Gastroesophageal sphincter (tissue), 4 donors: Measurements from ENCODE around the gene RAD51B. TPM values are rescaled to one million over a fixed set of nuclear protein-coding genes. Genes with fewer than 3 reads are reported as not detected.

Source experiments
- ATAC-seq: fragments of 150-250 bp; one replicate; pipeline ENCODE4 v1.9.1; 2016; ENCODE audit warnings: mild to moderate bottlenecking, moderate library complexity
- H3K27ac ChIP-seq, 4 donors: fragments of 200-600 bp; sonication (generic) in 3 of 4; 1 replicate in 3 of 4; 2 replicates in 1 of 4; pipeline ENCODE4 v1.5.1; 2016 to 2019
- H3K27me3 ChIP-seq: fragments of 200-600 bp; sonication (generic); one replicate; pipeline ENCODE4 v1.5.1; 2019
- H3K36me3 ChIP-seq, 2 donors: fragments of 200-600 bp; sonication (generic); one replicate each; pipeline ENCODE4 v1.5.1; 2019; ENCODE audit warnings: control low read depth in 1 of 2
- H3K4me1 ChIP-seq, 3 donors: fragments of 200-600 bp; sonication (generic); 1 replicate in 2 of 3; 2 replicates in 1 of 3; pipeline ENCODE4 v1.5.1; 2016 to 2019; ENCODE audit warnings: control low read depth in 2 of 3
- H3K4me3 ChIP-seq, 2 donors: fragments of 200-600 bp; sonication (generic); one replicate each; pipeline ENCODE4 v1.5.1; 2019; ENCODE audit warnings: mild to moderate bottlenecking in 1 of 2, moderate library complexity in 1 of 2
- H3K9me3 ChIP-seq, 3 donors: fragments of 200-600 bp; sonication (generic); one replicate each; pipeline ENCODE4 v1.5.1; 2017 to 2019; ENCODE audit warnings: control low read depth in 2 of 3
- CTCF ChIP-seq, 4 experiments: fragments of 200-600 bp in 2 of 4; fragments of 450-650 bp in 2 of 4; sonication (generic) in 1 of 4; IDR thresholded peaks; one replicate each; pipeline ENCODE4 v1.5.1; 2017 to 2019; ENCODE audit warnings: antibody characterized with exemption in 4 of 4, mild to moderate bottlenecking in 2 of 4, moderate library complexity in 2 of 4
- EP300 ChIP-seq: sonication (generic); formaldehyde crosslinking; IDR thresholded peaks from one replicate; pipeline ENCODE4 v1.6.1; 2017; ENCODE audit warnings: antibody characterized with exemption, mild to moderate bottlenecking
- POLR2A ChIP-seq, 2 donors: fragments of 450-650 bp; IDR thresholded peaks; one replicate each; pipeline ENCODE4 v1.6.1; 2017; ENCODE audit warnings: antibody characterized with exemption in 2 of 2, mild to moderate bottlenecking in 2 of 2, moderate library complexity in 1 of 2
- POLR2AphosphoS5 ChIP-seq: sonication (generic); formaldehyde crosslinking; IDR thresholded peaks from one replicate; pipeline ENCODE4 v1.6.1; 2017; ENCODE audit warnings: antibody characterized with exemption
- WGBS, 2 donors: methylation state at CpG; one replicate each; pipeline ENCODE4 v1.1.5; 2018; ENCODE audit warnings: low coverage in 1 of 2; 5-methylcytosine and 5-hydroxymethylcytosine counted together
- total RNA-seq, 4 donors: library from RNA; depleted of rRNA; stranded (reverse); fragments of >200 nt; gene quantifications; one replicate each; pipeline ENCODE4 v1.1.0, GENCODE V29; 2016

Gene RAD51B
- total RNA-seq, 4 donors from 2014 or later, result 5.1 to 7.0 (median 6.0) TPM

GRCh38 chr14:68655021-68655831 lies 835.6 kb downstream of the RAD51B start:
- no peak for ATAC-seq
- Histone ChIP-seq H3K4me3 (no peak overlapping the region), H3K36me3 (no peaks in the 10 kb centered on the region), H3K4me1 (peaks cover 2 to 93% (median 30%) of the 10 kb centered on the region in 3 donors), H3K27me3 (no peaks in the 10 kb centered on the region), H3K27ac (peak overlapping the region; percentile 4 to 94 (median 90)), H3K9me3 (no peaks in the 10 kb centered on the region)
- TF ChIP-seq POLR2A (IDR thresholded peaks at IDR 0.05), result no peak
- no peak for TF ChIP-seq EP300
- no peak for TF ChIP-seq CTCF (IDR thresholded peaks at IDR 0.05)
- no peak for TF ChIP-seq POLR2AphosphoS5
- WGBS, 2 donors, result 33 to 35% methylated on average over 3 to 9 of the region's 19 CpGs

GRCh38 chr14:68655911-68656316 lies 836.3 kb downstream of the RAD51B start:
- H3K27ac ChIP-seq, result peak overlapping the region in 3 of 4 donors; percentile 22 to 91 (median 90)
- H3K36me3 ChIP-seq, result no peaks in the 10 kb centered on the region
- H3K4me1 ChIP-seq, result peaks cover 2 to 93% (median 30%) of the 10 kb centered on the region in 3 donors
- no peaks in the 10 kb centered on the region for H3K9me3 ChIP-seq
- TF ChIP-seq POLR2AphosphoS5, result no peak
- peak in 2 of 4 experiments; percentile 22 to 52 for TF ChIP-seq CTCF (IDR thresholded peaks at IDR 0.05)
- TF ChIP-seq EP300, result no peak
- no peak for TF ChIP-seq POLR2A (IDR thresholded peaks at IDR 0.05)
- WGBS, 2 donors, result no CpG with 5 or more reads among the region's 1 CpG
- H3K27me3 ChIP-seq, result no peaks in the 10 kb centered on the region
- ATAC-seq, result no peak
- no peak overlapping the region for H3K4me3 ChIP-seq

GRCh38 chr14:68656452-68656851 lies 836.9 kb downstream of the RAD51B start:
- no peak overlapping the region for H3K4me3 ChIP-seq
- H3K36me3 ChIP-seq, result no peaks in the 10 kb centered on the region
- H3K9me3 ChIP-seq, result no peaks in the 10 kb centered on the region
- H3K27ac ChIP-seq, result peak overlapping the region in 3 of 4 donors; percentile 33 to 91 (median 90)
- ATAC-seq, result no peak
- WGBS, 2 donors, result 72% methylated on average over 4 of the region's 8 CpGs; no CpG with 5 or more reads in 1 of the 2 donors
- peaks cover 2 to 93% (median 30%) of the 10 kb centered on the region in 3 donors for H3K4me1 ChIP-seq
- H3K27me3 ChIP-seq, result no peaks in the 10 kb centered on the region
- TF ChIP-seq EP300 (no peak), CTCF (IDR thresholded peaks at IDR 0.05) (no peak), POLR2A (IDR thresholded peaks at IDR 0.05) (no peak), POLR2AphosphoS5 (no peak)

GRCh38 chr14:68657300-68658028 lies 837.9 kb downstream of the RAD51B start:
- Histone ChIP-seq H3K27me3 (no peaks in the 10 kb centered on the region), H3K36me3 (no peaks in the 10 kb centered on the region), H3K27ac (peak overlapping the region in 3 of 4 donors; percentile 86 to 91 (median 90)), H3K4me1 (peaks cover 2 to 93% (median 21%) of the 10 kb centered on the region in 3 donors), H3K4me3 (no peak overlapping the region), H3K9me3 (no peaks in the 10 kb centered on the region)
- 85 to 96% methylated on average over 3 of the region's 4 CpGs for WGBS, 2 donors
- no peak for ATAC-seq
- TF ChIP-seq EP300, result no peak
- TF ChIP-seq POLR2A (IDR thresholded peaks at IDR 0.05), result no peak
- TF ChIP-seq CTCF (IDR thresholded peaks at IDR 0.05), result no peak
- TF ChIP-seq POLR2AphosphoS5, result no peak
